NCI-H146 treated with DMSO at 0.1 percent for 48 hours (cell line): ENCODE results near the gene PRSS27.

ENCODE experiments used
- DNase-seq: peaks from one replicate; lab custom pipeline; 2025; ENCODE audit not compliant: unreplicated experiment; lab: John Stamatoyannopoulos, UW

The PRSS27 gene

DNA sequence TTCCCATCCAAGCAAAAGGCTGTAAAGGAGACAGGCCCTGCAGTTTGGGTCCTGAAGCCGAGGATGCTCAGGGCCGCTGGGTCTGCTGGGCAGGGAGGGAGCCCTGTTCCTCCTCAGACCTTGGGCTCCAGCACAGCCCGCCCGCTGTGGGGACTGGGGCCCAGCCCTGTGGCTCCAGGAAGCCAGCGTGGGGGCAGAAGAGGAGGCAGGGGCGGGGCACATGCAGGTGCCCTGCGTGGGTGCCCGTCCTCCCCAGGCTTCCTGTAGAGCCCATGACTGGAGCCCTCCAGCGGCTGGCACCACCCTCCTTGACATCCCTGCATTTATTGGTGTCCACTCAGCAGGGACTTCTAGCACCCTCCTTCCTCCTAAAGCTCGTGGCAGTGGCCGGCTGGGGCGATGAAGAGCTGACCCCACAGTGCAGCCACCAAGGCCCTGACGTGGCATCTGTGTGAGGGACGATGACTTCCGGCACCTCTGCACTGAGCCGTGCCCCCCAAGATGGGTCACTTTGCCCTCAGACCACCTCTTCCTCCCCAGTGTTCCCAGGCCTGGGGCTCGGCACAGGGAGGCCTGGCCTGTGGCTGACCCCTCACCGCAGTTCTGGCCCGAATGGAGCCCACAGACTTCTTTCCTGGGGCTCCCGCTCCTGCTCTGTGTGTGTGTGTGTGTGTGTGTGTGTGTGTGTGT, 9.9 kb downstream of the PRSS27 start:
- no peak for DNase-seq

DNA sequence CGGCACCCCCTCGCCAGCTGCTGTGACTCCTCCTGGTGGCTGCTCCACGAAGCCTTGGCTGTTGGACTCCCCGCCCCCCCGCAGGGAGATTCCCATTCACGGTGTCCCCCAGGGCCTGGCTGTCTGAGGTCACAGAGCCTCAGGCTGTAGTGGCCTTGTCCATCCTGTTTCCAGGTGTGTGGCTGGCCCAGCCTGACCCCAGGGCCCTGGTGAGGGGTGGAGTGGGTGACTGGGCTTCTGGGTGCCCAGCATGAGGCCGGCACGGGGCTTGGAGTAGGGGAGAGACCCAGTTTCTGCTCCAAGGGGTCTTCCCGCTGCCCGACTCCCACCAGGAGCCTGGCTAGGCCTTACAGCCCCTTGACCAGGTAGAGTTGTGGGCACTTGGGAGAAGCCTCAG, 10.4 kb downstream of the PRSS27 start:
- no peak for DNase-seq

DNA sequence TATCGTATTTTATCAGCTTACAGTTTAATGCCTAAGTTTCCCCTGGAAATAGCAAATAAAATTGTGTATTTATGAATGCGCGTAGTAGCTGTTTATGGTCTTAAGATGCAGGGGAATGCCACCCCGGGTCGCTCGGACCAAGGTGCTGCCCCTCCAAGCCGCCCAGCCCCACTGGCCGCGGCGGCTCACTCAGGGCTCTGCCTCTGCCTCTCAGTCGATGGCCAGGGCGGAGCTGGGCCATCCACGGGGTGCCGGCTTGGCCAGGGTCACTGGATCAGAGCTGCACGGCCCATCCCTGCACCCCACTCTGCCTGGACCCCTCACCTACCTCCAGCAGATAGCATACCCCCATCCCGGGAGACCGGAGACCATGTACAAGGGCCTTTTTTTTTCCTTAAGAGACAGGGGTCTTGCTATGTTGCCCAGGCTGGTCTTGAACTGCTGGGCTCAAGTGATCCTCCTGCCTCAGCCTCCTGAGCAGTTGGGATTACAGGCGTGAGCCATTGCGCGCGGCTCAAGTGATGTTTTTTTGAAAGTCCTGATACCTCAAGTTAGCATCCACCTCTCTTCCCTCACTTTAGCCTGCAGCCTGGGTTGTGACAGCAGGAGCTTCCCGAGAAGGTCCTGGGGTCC, 11.0 kb downstream of the PRSS27 start:
- no peak for DNase-seq

DNA sequence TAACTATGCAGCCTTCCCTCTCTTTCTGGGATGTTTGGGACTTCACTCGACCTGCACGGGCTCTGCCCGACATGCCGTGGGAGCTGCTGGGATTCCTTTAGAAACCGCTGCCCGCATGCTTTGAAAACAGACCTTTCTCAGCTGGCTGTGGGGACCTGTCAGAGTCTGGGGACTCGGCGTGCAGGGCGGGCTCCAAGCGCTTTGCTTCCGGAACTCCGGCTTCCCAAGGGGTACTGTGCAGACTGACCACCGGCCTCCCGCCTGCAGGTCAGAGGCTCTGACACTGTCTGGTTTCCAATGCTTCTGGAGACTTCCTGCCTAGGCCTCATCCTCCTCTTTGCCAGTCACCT, 11.8 kb downstream of the PRSS27 start:
- no peak for DNase-seq

DNA sequence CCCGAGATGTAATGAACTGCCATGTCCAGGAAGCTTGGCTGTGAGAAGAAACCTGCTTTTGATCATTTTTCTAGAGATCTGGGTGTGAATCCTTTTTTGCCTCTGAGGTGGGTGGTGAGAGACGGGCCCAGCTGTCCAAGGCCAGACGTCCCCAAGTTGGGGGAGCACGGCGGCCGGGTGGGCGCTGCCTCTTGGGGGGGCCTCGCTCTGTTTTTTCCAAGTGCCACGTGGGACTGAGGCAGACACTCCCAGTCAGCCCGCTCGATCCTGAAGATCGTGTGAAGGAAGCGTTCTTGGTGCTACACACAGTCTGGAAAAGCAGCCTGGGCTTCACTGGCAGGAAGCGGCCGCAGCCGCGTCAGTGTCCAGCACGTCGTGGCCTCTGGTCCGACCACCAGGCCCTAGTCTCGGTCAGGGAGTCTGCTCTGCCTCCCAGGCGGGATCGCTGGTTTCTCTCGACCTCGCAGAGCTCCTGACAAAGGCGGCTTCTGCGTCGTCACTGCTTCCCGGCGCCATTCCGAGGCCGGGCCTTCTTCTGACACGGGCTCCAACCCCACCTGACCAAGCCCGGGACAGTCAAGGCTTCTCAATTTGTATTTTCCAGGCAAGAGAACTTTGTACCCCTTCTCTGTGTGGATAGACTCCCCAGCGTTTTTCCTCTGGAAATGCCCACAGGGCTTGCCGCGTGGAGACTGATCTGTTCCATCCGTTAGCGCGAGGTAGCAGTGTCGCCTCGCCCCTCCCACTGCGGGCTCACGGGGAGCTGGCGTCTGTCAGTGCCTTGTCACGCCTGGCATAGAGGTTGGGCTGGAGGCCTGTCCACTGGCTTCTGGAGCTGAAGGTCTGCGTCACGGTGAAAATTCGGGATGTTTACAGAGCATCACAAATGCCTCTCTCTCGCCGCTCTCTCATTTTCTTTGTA, 12.4 kb downstream of the PRSS27 start:
- no peak for DNase-seq

DNA sequence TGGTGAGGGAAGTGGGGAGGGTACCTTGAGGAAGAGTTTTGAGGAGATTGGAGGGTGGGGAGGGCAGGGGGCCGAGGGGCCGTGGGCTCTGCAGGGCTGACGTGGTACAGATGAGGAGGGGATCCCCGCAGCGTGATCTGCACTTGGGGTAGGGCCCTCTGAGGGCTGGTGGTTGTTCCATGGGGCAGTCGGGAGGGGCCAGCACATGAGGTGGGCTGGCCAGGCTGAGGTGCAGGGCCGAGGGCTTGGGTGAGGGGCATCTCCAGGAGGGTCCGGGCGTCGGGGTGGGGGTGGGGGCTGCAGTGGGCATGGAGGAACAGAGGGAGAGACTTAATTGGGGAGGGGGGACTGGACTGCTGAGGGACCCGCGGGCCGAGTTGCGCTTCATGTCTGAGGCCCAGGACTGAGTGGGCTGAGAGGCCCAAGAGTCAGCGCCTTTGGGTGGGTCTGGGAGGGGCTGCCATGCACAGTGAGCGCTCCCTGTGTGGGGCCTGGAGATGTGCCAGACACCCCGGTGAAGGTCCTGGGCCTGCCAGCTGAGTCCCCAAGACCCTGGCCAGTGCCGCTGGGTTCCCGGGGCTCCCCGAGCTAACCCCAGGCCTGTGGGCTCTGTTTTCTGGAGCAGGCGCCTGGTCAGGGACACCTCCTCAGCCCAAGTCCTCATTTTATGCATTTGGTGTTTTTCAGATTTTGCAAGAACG, 13.3 kb downstream of the PRSS27 start:
- DNase-seq = no peak

DNA sequence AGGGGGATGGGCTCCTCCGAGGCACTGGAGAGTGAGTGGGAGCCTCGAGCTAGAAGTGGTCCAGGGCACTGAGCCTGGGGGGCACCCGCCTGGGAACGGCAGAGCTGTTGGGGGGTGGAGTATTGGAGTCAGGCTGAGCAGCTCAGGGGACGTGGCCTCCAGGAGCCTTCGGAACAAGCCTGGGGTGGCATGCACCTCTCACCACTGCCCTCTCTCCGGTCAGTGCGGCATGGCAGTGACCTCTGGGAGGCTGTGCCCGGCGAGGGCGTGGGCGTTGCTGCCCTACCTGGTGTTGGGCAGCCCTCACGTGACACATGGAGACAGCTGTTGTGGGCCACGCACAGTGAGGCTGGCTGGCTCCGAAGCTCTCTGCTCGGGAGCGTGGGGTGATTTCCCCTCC, 13.9 kb downstream of the PRSS27 start:
- DNase-seq = no peak

DNA sequence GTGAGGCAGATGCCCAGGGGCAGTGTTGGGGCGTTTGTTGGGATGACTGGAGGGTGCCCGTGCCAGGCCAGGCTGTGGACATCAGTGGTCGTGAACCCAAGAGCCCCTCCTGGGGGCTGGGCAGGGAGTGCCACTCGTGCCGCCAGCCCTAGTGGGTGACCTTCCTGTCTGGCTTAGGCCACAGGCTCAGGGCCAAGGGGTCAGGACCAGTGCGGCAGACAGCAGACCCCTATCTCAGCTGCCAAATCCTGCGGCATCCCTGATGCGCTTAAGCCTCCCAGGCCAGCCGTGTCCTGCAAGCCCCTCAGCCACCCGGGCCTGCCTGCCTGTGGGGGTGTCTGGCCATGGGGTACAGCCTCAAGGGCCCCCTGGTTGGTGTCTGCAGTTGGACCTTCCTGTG, 14.7 kb downstream of the PRSS27 start:
- no peak for DNase-seq

DNA sequence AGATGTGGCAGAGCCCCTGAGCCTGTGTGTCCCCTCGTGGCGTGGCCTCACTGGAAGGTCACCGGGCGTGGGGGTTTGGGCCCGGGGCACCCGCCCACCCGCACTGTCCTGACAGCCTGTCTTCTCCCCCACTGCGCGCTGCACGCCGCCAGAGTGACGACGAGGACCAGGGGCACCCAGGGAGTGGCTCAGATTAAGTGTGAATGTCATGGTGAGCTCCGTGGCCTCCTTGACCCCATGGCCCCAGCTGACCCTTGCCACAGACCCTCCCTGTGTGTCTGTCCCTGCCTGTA, 15.1 kb downstream of the PRSS27 start:
- DNase-seq = no peak

DNA sequence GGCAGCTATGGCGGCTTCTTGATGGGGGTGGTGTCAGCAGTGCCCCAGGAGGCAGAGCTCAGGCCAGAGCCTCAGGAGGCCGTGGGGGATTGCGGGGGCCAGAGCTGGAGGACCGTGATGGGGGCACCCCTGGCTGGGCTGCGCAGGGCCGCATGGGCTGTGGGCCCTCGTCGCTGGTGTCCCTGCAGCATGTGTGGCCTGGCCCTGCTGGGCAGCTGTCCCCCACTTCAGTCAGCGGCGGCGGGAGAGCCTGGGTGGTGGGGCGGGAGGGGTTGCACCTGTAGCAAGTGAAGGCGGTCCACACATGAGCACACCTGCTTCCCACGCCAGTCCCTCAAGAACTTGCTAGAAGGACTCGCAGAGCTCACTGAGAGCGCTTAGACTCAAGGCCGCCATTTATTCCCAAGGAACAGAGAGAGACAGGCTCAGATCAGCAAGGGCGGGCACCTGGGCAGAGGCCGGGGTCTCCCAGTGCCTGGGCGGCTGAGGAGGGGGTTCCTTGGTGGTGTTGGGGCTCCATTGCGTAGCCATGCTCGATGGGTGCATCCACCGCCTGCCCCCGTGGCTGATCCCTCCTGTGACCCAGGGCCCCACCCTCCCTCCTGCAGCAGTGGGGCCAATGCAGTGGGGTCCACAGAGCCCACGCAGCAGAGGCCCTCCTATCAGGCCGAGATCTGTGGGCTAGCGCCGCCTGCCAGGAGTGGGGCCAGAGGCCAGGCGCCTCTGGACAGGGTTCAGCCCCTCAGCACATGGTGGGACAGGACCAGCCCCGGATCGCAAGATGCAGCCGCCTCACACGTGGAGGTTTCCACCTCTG, 15.7 kb downstream of the PRSS27 start:
- no peak for DNase-seq

DNA sequence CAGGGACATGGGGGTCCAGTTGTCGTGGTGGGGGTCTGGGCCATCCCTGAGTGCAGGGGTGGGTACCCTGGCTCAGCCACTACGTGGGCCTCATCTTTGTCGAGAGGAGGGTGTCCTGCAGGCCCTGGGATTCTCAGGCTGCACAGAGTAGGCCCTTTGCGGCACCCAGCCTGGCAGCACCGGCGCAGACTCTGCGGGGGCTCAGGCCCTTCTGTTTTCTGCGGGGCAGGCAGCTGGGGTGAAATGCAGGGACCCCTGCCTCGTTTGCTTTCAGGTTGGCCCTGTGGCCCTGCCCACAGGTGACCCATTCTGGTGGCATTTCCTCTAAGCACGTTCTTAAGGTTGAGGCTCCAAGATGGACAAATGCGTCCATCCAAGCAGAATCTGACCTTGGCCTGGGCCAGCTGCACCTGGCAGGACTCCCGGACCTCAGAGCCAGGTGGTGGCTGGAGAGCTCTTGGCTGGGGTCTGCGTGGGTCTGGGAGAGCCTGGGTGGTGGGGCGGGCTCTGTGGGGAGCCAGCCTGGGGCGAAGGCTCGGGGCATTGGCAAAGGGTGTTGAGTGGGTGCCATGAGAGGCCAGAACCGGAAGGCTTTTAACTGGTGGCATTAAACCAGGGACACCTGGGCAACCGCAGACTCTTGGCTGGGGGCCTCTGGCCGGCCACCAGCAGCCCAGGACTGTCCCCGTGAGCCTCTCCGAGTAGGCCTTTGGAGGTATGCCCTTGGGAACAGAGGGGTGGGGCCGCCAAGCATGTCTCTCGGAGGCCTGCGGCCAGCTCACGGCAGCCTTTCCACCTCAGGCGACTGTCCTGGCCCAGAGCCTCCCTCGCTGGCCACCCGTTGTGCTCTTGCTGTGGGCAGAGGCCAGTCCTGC, 16.9 kb downstream of the PRSS27 start:
- DNase-seq = no peak

DNA sequence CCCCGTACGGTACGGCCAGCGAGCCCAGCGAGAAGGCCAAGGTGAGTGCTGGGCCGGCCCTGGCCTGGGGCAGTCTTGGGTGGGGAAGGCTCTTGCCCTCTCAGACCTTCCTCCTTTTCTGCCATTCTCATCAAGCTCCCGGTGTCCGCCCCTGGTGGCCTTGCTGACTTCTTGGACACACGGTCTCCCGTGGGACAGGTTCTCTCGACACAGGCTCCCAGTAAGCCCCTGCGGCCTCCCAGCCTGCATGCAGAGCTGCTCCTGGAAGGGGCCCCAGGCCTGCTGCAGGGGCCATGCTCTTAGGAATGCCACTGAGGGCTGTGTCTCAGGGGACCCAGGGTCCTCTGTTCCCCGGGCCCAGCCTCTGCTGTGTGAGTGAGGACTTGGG, 17.6 kb downstream of the PRSS27 start:
- DNase-seq = no peak

DNA sequence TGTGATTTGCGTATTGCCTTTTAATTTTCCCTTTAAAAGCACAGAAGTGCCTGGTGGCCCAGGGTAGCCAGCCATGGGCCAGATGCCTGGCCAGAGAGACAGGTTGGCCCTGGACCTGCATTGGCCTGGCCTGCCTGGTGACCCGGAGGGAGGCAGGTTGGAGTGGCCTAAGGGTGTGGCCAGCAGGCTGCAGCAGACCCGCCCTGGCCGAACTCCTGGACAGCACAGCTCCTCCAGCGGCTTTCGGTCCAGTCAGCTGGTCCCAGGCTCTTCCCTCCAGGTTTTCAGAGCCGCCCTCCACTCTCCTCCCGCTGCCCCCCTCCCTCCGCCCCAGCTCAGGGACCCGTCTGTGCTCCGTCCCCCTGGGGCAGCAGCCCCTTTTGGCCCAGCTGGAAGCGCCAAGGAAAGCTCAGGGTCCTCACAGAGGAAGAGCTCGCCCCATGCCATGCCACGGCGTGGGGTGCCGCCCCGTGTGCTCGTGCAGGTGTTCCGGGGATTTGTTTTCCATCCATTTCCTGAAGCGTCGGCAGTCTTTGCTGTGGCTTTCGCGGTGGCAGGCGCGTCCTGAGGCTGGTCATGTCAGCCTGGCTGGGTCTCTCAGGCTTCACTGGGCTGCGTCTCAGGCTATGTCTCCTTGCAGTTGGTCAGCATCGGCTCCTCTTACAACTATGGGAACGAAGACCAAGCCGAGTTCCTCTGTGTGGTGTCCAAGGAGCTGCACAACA, 18.1 kb downstream of the PRSS27 start:
- no peak for DNase-seq

DNA sequence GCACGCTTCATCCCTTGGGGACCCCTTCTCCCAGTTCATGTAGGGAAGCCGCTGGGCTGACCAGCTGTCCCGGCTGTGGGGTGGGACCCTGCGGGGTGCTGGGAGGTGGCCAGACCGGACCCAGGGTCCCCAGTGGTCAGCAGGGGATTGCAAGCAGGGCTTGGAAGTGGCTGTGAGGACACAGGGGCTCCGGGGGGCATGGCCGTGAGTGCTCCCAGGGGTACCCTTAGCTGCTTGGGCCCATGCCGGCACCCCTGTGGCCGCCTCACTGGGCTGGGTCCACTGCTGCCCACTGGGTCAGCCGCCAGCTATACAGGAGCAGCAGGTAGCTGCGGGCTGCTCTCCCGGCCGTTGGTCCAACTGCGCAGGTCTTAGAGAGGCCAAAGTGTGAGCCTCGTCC, 18.8 kb downstream of the PRSS27 start:
- no peak for DNase-seq

DNA sequence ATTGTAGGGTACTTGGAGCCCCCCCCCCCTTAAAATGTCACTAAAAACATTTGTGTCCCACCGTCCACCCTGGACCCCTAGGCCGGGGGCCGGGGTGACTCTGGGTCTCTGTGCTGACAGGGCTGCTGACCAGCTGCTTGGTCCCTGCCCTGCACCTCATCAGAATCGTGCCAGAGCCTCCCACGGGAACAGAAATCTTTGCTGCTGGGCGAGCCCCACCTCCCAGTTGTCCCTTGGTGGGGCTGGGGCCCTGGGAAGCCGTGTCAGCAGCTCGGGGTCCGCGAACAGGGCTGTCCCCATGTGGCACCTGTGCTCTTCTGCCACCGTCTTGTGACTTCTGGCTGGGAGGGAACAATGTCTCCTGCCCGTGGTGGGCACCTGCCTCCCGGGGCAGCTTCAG, 19.2 kb downstream of the PRSS27 start:
- no peak for DNase-seq

DNA sequence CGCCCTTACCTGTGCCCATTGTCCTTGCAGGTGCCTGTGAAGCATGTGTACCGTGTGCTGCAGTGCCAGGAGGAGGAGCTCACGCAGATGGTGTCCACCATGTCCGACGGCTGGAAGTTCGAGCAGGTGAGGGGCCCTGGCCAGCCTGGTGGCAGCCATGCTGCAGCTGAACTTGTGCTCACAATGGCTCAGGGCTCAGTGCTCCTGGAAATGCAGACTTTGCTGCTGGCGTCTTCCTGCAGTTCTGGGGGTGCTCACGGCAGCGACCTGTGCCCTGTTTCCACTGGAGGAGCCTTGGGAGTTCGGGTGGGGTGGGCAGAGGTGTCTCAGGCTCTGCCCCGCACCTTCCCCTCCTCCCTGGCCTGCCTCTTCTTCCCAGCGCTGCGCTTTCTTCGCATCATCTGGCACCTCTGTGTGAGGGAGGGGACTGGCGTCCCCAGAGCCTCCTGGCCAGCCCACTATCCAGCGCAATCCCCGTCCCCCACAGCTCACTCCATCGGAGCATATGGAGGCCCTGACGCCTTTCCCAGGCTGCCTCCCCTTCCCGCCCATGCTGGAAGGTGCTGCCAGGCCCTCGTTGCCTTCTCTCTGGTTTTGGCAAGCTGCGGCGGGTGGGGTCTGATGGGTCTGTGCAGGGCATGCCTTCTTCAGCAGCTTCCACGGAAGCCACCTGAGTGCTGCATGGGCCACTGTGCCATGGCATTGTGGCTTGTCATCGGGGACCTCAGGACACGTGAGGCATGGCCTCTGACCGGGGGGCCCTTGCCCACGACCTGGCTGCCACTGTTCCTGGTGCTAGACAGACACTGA, 20.0 kb downstream of the PRSS27 start:
- no peak for DNase-seq

DNA sequence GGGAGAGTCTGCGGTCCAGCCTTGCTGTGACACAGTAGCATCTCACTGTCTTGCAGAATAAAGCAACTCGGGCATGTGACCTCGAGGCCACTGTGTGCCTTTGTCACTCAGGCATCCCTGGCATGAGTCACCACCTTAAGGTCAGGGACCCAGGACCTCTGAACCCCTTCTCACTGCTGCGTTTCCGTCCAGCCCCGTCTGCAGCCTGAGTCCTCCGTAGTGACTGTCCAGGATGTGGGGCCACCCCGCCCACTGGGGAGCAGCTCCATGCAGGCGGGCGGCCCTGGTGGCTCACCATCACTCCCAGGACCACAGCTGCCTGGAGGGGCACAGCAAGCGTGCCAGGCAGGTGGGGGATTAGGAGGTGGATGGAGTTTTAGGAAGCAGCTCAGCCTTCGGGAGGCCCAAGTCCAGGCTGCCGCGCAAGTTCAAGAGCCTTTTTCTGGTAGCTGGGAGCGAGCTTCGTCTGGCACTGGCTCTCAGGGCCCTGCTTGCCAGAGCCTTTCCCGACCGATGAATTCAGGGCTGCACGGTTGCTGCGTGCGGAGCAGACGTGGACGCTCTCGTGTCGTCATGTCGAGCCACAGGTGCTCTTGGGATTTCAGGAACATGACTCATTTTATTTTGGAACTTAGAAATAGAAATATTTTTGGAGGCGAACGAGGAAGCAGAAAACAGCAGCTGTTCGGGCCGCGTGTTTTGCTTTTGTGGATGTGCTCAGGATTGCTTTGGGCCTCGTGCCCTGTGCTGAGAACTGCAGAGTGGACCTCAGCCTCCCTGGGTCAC, 20.9 kb downstream of the PRSS27 start:
- DNase-seq = no peak
